ENCODE results near the gene COBLL1. TPM values are rescaled to one million over a fixed set of nuclear protein-coding genes. Genes with fewer than 3 reads are reported as not detected.

Gene COBLL1
- total RNA-seq, 1 donor from 2014 or later: 1.0 TPM

DNA sequence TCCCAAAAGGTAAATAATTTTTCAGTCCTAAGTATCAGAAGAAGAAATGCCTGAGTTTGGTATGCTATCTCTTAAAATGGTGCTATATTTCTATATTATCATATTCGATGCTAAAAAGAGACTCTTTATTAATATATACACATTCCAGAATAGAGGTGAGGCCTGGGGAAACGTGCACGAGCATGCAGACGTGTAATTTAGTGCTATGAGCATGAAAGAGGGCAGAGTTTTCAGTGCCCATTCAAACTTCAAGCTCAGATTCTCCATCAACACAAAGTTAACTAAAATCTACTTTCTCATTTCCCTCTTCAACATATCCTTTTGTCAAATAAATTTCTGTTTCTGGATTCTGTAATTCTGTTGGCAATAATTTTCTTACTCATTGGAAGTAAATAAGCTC is 5.7 kb upstream of the COBLL1 start:
- Histone ChIP-seq H3K4me2 (no peak overlapping the region), H3K36me3 (no peaks in the 10 kb centered on the region), H4K20me1 (ENCODE audit: low read depth) (no peaks in the 10 kb centered on the region), H3K27me3 (peaks cover 11% of the 10 kb centered on the region), H3F3A (ENCODE audit: low read depth) (peaks cover under 1% of the 10 kb centered on the region), H2AFZ (replicated peaks) (no peak overlapping the region), H3K4me1 (no peaks in the 10 kb centered on the region), H3K27ac (no peak overlapping the region), H3K4me3 (no peak overlapping the region), H3K9ac (no peak overlapping the region), H3K9me3 (ENCODE audit: low read depth) (no peaks in the 10 kb centered on the region), H3K79me2 (ENCODE audit: low read depth) (no peaks in the 10 kb centered on the region)
- H3K4me3 Mint-ChIP-seq: no peak overlapping the region
- H3K36me3 Mint-ChIP-seq: no peaks in the 10 kb centered on the region
- H3K27ac Mint-ChIP-seq: no peak overlapping the region
- peaks cover 2% of the 10 kb centered on the region for H3K27me3 Mint-ChIP-seq (ENCODE audit: insufficient read depth, low read depth)
- H3K9me3 Mint-ChIP-seq: no peaks in the 10 kb centered on the region
- TF ChIP-seq EZH2phosphoT487 (IDR thresholded peaks at IDR 0.05) (no peak), EZH2 (IDR thresholded peaks at IDR 0.05) (no peak)
- TF ChIP-seq, protein P1, sequence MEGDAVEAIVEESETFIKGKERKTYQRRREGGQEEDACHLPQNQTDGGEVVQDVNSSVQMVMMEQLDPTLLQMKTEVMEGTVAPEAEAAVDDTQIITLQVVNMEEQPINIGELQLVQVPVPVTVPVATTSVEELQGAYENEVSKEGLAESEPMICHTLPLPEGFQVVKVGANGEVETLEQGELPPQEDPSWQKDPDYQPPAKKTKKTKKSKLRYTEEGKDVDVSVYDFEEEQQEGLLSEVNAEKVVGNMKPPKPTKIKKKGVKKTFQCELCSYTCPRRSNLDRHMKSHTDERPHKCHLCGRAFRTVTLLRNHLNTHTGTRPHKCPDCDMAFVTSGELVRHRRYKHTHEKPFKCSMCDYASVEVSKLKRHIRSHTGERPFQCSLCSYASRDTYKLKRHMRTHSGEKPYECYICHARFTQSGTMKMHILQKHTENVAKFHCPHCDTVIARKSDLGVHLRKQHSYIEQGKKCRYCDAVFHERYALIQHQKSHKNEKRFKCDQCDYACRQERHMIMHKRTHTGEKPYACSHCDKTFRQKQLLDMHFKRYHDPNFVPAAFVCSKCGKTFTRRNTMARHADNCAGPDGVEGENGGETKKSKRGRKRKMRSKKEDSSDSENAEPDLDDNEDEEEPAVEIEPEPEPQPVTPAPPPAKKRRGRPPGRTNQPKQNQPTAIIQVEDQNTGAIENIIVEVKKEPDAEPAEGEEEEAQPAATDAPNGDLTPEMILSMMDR (IDR thresholded peaks at IDR 0.05): no peak
- DNase-seq (ENCODE audit: low spot score): no peak
- peaks cover 4% of the 10 kb centered on the region for H3K4me1 Mint-ChIP-seq

- H3K4me3 Mint-ChIP-seq: no peak overlapping the region
- no peak overlapping the region for H3K4me2 ChIP-seq
- TF ChIP-seq EZH2phosphoT487 (IDR thresholded peaks at IDR 0.05) (no peak), EZH2 (IDR thresholded peaks at IDR 0.05) (no peak)
- TF ChIP-seq, protein P1 (IDR thresholded peaks at IDR 0.05): no peak
- H3K27ac Mint-ChIP-seq: no peak overlapping the region
- H3K4me1 ChIP-seq: no peaks in the 10 kb centered on the region
- DNase-seq (ENCODE audit: low spot score): no peak
- no peak overlapping the region for H3K4me3 ChIP-seq
- H3K27me3 Mint-ChIP-seq (ENCODE audit: insufficient read depth, low read depth): peaks cover 2% of the 10 kb centered on the region
- no peaks in the 10 kb centered on the region for H3K36me3 ChIP-seq
- no peaks in the 10 kb centered on the region for H3K79me2 ChIP-seq (ENCODE audit: low read depth)
- no peaks in the 10 kb centered on the region for H3K9me3 ChIP-seq (ENCODE audit: low read depth)
- H3K27ac ChIP-seq: no peak overlapping the region
- H3K9me3 Mint-ChIP-seq: no peaks in the 10 kb centered on the region
- H3K9ac ChIP-seq: no peak overlapping the region
- no peaks in the 10 kb centered on the region for H4K20me1 ChIP-seq (ENCODE audit: low read depth)
- H3F3A ChIP-seq (ENCODE audit: low read depth): peaks cover 10% of the 10 kb centered on the region
- H3K27me3 ChIP-seq: peaks cover 13% of the 10 kb centered on the region
- H3K36me3 Mint-ChIP-seq: no peaks in the 10 kb centered on the region
- H2AFZ ChIP-seq (replicated peaks): no peak overlapping the region
- H3K4me1 Mint-ChIP-seq: peaks cover 7% of the 10 kb centered on the region
Observed at GRCh38 chr2:164846276-164846675, 4.7 kb upstream of the COBLL1 start.

GRCh38 chr2:164843346-164843911 is 1.8 kb upstream of the COBLL1 start:
- no peak overlapping the region for H3K4me2 ChIP-seq
- no peaks in the 10 kb centered on the region for H3K9me3 Mint-ChIP-seq
- H3K9me3 ChIP-seq (ENCODE audit: low read depth): no peaks in the 10 kb centered on the region
- no peak for TF ChIP-seq EZH2 (IDR thresholded peaks at IDR 0.05)
- no peak for TF ChIP-seq EZH2phosphoT487 (IDR thresholded peaks at IDR 0.05)
- TF ChIP-seq, protein P1 (IDR thresholded peaks at IDR 0.05): no peak
- H4K20me1 ChIP-seq (ENCODE audit: low read depth): no peaks in the 10 kb centered on the region
- H3K27me3 ChIP-seq: peaks cover 38% of the 10 kb centered on the region
- no peak overlapping the region for H3K27ac Mint-ChIP-seq
- peaks cover 9% of the 10 kb centered on the region for H3K27me3 Mint-ChIP-seq (ENCODE audit: insufficient read depth, low read depth)
- H3K4me3 ChIP-seq: no peak overlapping the region
- no peaks in the 10 kb centered on the region for H3K36me3 ChIP-seq
- H3K27ac ChIP-seq: no peak overlapping the region
- peaks cover 10% of the 10 kb centered on the region for H3F3A ChIP-seq (ENCODE audit: low read depth)
- H3K4me3 Mint-ChIP-seq: peak overlapping the region; percentile 66
- H3K36me3 Mint-ChIP-seq: no peaks in the 10 kb centered on the region
- H3K4me1 ChIP-seq: peaks cover 6% of the 10 kb centered on the region
- H3K4me1 Mint-ChIP-seq: peaks cover 16% of the 10 kb centered on the region
- no peaks in the 10 kb centered on the region for H3K79me2 ChIP-seq (ENCODE audit: low read depth)
- H2AFZ ChIP-seq (replicated peaks): no peak overlapping the region
- no peak for DNase-seq (ENCODE audit: low spot score)
- no peak overlapping the region for H3K9ac ChIP-seq

All from neural progenitor cell (in vitro differentiated cells).